Esophagus muscularis mucosa (tissue), 4 donors: ENCODE results near the gene ABHD5. TPM values are rescaled to one million over a fixed set of nuclear protein-coding genes. Genes with fewer than 3 reads are reported as not detected.

ENCODE experiments used
- DNase-seq: peaks from one replicate; pipeline ENCODE4 v3.0.0-alpha.2; 2017; ENCODE audit errors: extremely low spot score
- H3K27ac ChIP-seq, 4 donors: fragments of 200-600 bp; sonication (generic); replicated peaks in 1 of 4; 1 replicate in 3 of 4; 2 replicates in 1 of 4; pipeline ENCODE4 v1.5.1; 2016 to 2019; ENCODE audit warnings: mild to moderate bottlenecking in 1 of 4
- H3K27me3 ChIP-seq, 4 donors: fragments of 200-600 bp; sonication (generic); one replicate each; pipeline versions ENCODE4 v1.5.1 to v1.6.0; 2016 to 2019
- H3K36me3 ChIP-seq, 4 donors: fragments of 200-600 bp; sonication (generic); one replicate each; pipeline ENCODE4 v1.5.1; 2016 to 2019
- H3K4me1 ChIP-seq, 4 donors: fragments of 200-600 bp; sonication (generic); one replicate each; pipeline ENCODE4 v1.5.1; 2016 to 2019
- H3K4me3 ChIP-seq, 4 donors: fragments of 200-600 bp; sonication (generic); 1 replicate in 2 of 4; 2 replicates in 2 of 4; pipeline ENCODE4 v1.5.1; 2016 to 2019; ENCODE audit warnings: mild to moderate bottlenecking in 4 of 4, moderate library complexity in 1 of 4
- H3K9me3 ChIP-seq, 4 donors: fragments of 200-600 bp; sonication (generic); 1 replicate in 3 of 4; 2 replicates in 1 of 4; pipeline ENCODE4 v1.5.1; 2016 to 2019
- CTCF ChIP-seq, 3 experiments: fragments of 200-600 bp in 2 of 3; fragments of 450-650 bp in 1 of 3; sonication (generic) in 2 of 3; IDR thresholded peaks; one replicate each; pipeline ENCODE4 v1.5.1; 2017 to 2019; ENCODE audit warnings: antibody characterized with exemption in 3 of 3, mild to moderate bottlenecking in 2 of 3, moderate library complexity in 1 of 3
- EP300 ChIP-seq: sonication (generic); formaldehyde crosslinking; IDR thresholded peaks from one replicate; pipeline ENCODE4 v1.6.1; 2017; ENCODE audit warnings: antibody characterized with exemption
- POLR2A ChIP-seq: fragments of 450-650 bp; IDR thresholded peaks from one replicate; pipeline ENCODE4 v1.6.1; 2017; ENCODE audit warnings: antibody characterized with exemption, moderate library complexity, mild to moderate bottlenecking, low read depth
- POLR2AphosphoS5 ChIP-seq, 2 donors: sonication (generic); formaldehyde crosslinking; IDR thresholded peaks; one replicate each; pipeline ENCODE4 v1.6.1; 2017; ENCODE audit warnings: antibody characterized with exemption in 2 of 2
- WGBS: methylation state at CpG from one replicate; pipeline ENCODE4 v1.1.5; 2018; 5-methylcytosine and 5-hydroxymethylcytosine counted together
- intact Hi-C: fragments of 100-400 bp; cut with DNase I; formaldehyde crosslinking; loops from one replicate; pipeline ENCODE4 v1.15.1; 2023
- total RNA-seq, 4 donors: library from RNA; depleted of rRNA; stranded (reverse); fragments of >200 nt; gene quantifications; one replicate each; pipeline versions ENCODE4 v1.1.0 to v1.2.1, GENCODE V29; 2016

The ABHD5 gene
- total RNA-seq, 4 donors from 2014 or later: 22.3 to 40.3 (median 31.4) TPM

GRCh38 chr3:43769097-43769884, 78.6 kb downstream of the ABHD5 start:
- 7% methylated on average over 21 of the region's 22 CpGs for WGBS
- peak overlapping the region; percentile 39 to 46 (median 44) for H3K4me3 ChIP-seq
- peak; percentile 99 for DNase-seq
- H3K9me3 ChIP-seq: no peaks in the 10 kb centered on the region
- peak overlapping the region; percentile 73 to 82 (median 76) for H3K27ac ChIP-seq
- intact Hi-C loops: loop anchor here (5.0 kb wide), 1 partner anchor 433 kb away; no protein-coding TSS in a partner anchor
- no peaks in the 10 kb centered on the region for H3K36me3 ChIP-seq
- H3K27me3 ChIP-seq: no peaks in the 10 kb centered on the region
- TF ChIP-seq POLR2AphosphoS5 (IDR thresholded peaks at IDR 0.05): peak; percentile 74 to 78
- no peak for TF ChIP-seq EP300
- TF ChIP-seq POLR2A: no peak
- peak; percentile 89 to 97 (median 94) for TF ChIP-seq CTCF (IDR thresholded peaks at IDR 0.05)
- H3K4me1 ChIP-seq: peaks cover 52 to 58% (median 56%) of the 10 kb centered on the region in 4 donors

- TF ChIP-seq EP300 (no peak), POLR2A (no peak), POLR2AphosphoS5 (IDR thresholded peaks at IDR 0.05) (no peak), CTCF (IDR thresholded peaks at IDR 0.05) (no peak)
- Histone ChIP-seq H3K4me1 (peaks cover 52 to 58% (median 56%) of the 10 kb centered on the region in 4 donors), H3K9me3 (no peaks in the 10 kb centered on the region), H3K27ac (peak overlapping the region; percentile 73 to 82 (median 76)), H3K36me3 (no peaks in the 10 kb centered on the region), H3K27me3 (no peaks in the 10 kb centered on the region), H3K4me3 (peak overlapping the region; percentile 39 to 46 (median 44))
- no peak for DNase-seq
- 10% methylated on average over 2 of the region's 7 CpGs for WGBS
- intact Hi-C loops: loop anchor here (5.0 kb wide), 1 partner anchor 432 kb away; no protein-coding TSS in a partner anchor
Measured at GRCh38 chr3:43769885-43770425, 79.2 kb downstream of the ABHD5 start.

- H3K27ac ChIP-seq: peak overlapping the region; percentile 73 to 82 (median 76)
- 60% methylated on average over 8 of the region's 11 CpGs for WGBS
- TF ChIP-seq POLR2A (no peak), EP300 (no peak), POLR2AphosphoS5 (IDR thresholded peaks at IDR 0.05) (peak; percentile 40 to 53)
- H3K27me3 ChIP-seq: no peaks in the 10 kb centered on the region
- intact Hi-C loops: no loop called here
- DNase-seq: no peak
- no peaks in the 10 kb centered on the region for H3K36me3 ChIP-seq
- H3K4me3 ChIP-seq: no peak overlapping the region
- no peaks in the 10 kb centered on the region for H3K9me3 ChIP-seq
- peaks cover 52 to 58% (median 56%) of the 10 kb centered on the region in 4 donors for H3K4me1 ChIP-seq
Measured at GRCh38 chr3:43770426-43771103, 79.8 kb downstream of the ABHD5 start.

- no peaks in the 10 kb centered on the region for H3K36me3 ChIP-seq
- no peaks in the 10 kb centered on the region for H3K27me3 ChIP-seq
- intact Hi-C loops: no loop called here
- no peak for DNase-seq
- no peak overlapping the region for H3K4me3 ChIP-seq
- WGBS: 78% methylated on average over 5 of the region's 5 CpGs
- peaks cover 46 to 58% (median 54%) of the 10 kb centered on the region in 4 donors for H3K4me1 ChIP-seq
- peak overlapping the region; percentile 73 to 82 (median 76) for H3K27ac ChIP-seq
- H3K9me3 ChIP-seq: no peaks in the 10 kb centered on the region
- TF ChIP-seq EP300 (no peak), POLR2AphosphoS5 (IDR thresholded peaks at IDR 0.05) (no peak), CTCF (IDR thresholded peaks at IDR 0.05) (no peak), POLR2A (no peak)
Measured at GRCh38 chr3:43771610-43772009, 80.9 kb downstream of the ABHD5 start.
